ENCODE results near the gene AGXT. TPM values are rescaled to one million over a fixed set of nuclear protein-coding genes. Genes with fewer than 3 reads are reported as not detected.

The AGXT gene
- polyA plus RNA-seq, 4 donors: 0.27 to 1.8 (median 0.71) TPM

GRCh38 chr2:240914645-240915525 lies 46.3 kb downstream of the AGXT start:
- WGBS, 3 donors: 44 to 58% (median 55%) methylated on average over 22 to 25 of the region's 25 CpGs
- no peaks in the 10 kb centered on the region for H3K9me3 ChIP-seq (ENCODE audit: control insufficient read depth in 2 of 2, insufficient read depth in 1 of 2, low read depth in 1 of 2, low read length in 1 of 2)
- peaks cover 0 to 14% (median 0%) of the 10 kb centered on the region in 3 donors for H3K27me3 ChIP-seq (ENCODE audit: control insufficient read depth in 3 of 3, insufficient read depth in 3 of 3, low read length in 3 of 3)
- DNase-seq (no peak), FAIRE-seq (no peak)
- H3K36me3 ChIP-seq (ENCODE audit: control insufficient read depth in 3 of 3, insufficient read depth in 2 of 3, low read depth in 1 of 3, low read length in 3 of 3): no peaks in the 10 kb centered on the region
- no peak overlapping the region for H3K27ac ChIP-seq (ENCODE audit: low read depth in 1 of 3, low read length in 2 of 3)
- peaks cover 0 to 19% (median 0%) of the 10 kb centered on the region in 3 donors for H3K4me1 ChIP-seq (ENCODE audit: control insufficient read depth in 3 of 3, insufficient read depth in 2 of 3, low read depth in 1 of 3, low read length in 2 of 3)
- H3K4me3 ChIP-seq (ENCODE audit: low read depth in 1 of 3, low read length in 3 of 3): no peak overlapping the region

GRCh38 chr2:240915526-240916341 lies 47.1 kb downstream of the AGXT start:
- WGBS, 3 donors: 23 to 32% (median 25%) methylated on average over 24 to 34 of the region's 34 CpGs
- DNase-seq (no peak), FAIRE-seq (no peak)
- Histone ChIP-seq H3K4me1 (ENCODE audit: control insufficient read depth in 3 of 3, insufficient read depth in 2 of 3, low read depth in 1 of 3, low read length in 2 of 3) (peaks cover 0 to 19% (median 0%) of the 10 kb centered on the region in 3 donors), H3K27me3 (ENCODE audit: control insufficient read depth in 3 of 3, insufficient read depth in 3 of 3, low read length in 3 of 3) (peaks cover 0 to 14% (median 0%) of the 10 kb centered on the region in 3 donors), H3K9me3 (ENCODE audit: control insufficient read depth in 2 of 2, insufficient read depth in 1 of 2, low read depth in 1 of 2, low read length in 1 of 2) (no peaks in the 10 kb centered on the region), H3K4me3 (ENCODE audit: low read depth in 1 of 3, low read length in 3 of 3) (no peak overlapping the region), H3K36me3 (ENCODE audit: control insufficient read depth in 3 of 3, insufficient read depth in 2 of 3, low read depth in 1 of 3, low read length in 3 of 3) (no peaks in the 10 kb centered on the region), H3K27ac (ENCODE audit: low read depth in 1 of 3, low read length in 2 of 3) (no peak overlapping the region)

- DNase-seq (peak in 1 of 2 donors; percentile 54), FAIRE-seq (no peak)
- Histone ChIP-seq H3K4me1 (ENCODE audit: control insufficient read depth in 3 of 3, insufficient read depth in 2 of 3, low read depth in 1 of 3, low read length in 2 of 3) (peaks cover 0 to 19% (median 0%) of the 10 kb centered on the region in 3 donors), H3K9me3 (ENCODE audit: control insufficient read depth in 2 of 2, insufficient read depth in 1 of 2, low read depth in 1 of 2, low read length in 1 of 2) (no peaks in the 10 kb centered on the region), H3K36me3 (ENCODE audit: control insufficient read depth in 3 of 3, insufficient read depth in 2 of 3, low read depth in 1 of 3, low read length in 3 of 3) (no peaks in the 10 kb centered on the region), H3K27me3 (ENCODE audit: control insufficient read depth in 3 of 3, insufficient read depth in 3 of 3, low read length in 3 of 3) (peaks cover 0 to 14% (median 0%) of the 10 kb centered on the region in 3 donors), H3K4me3 (ENCODE audit: low read depth in 1 of 3, low read length in 3 of 3) (no peak overlapping the region), H3K27ac (ENCODE audit: low read depth in 1 of 3, low read length in 2 of 3) (peak overlapping the region in 2 of 3 donors; percentile 42 to 48)
- WGBS, 3 donors: 5 to 17% (median 8%) methylated on average over 16 to 24 of the region's 24 CpGs
Observed at GRCh38 chr2:240916571-240917008, 48.0 kb downstream of the AGXT start.

GRCh38 chr2:240917009-240917683 lies 48.5 kb downstream of the AGXT start:
- peaks cover 0 to 19% (median 0%) of the 10 kb centered on the region in 3 donors for H3K4me1 ChIP-seq (ENCODE audit: control insufficient read depth in 3 of 3, insufficient read depth in 2 of 3, low read depth in 1 of 3, low read length in 2 of 3)
- no peaks in the 10 kb centered on the region for H3K9me3 ChIP-seq (ENCODE audit: control insufficient read depth in 2 of 2, insufficient read depth in 1 of 2, low read depth in 1 of 2, low read length in 1 of 2)
- WGBS, 3 donors: 59 to 75% (median 66%) methylated on average over 20 of the region's 20 CpGs
- peaks cover 0 to 14% (median 0%) of the 10 kb centered on the region in 3 donors for H3K27me3 ChIP-seq (ENCODE audit: control insufficient read depth in 3 of 3, insufficient read depth in 3 of 3, low read length in 3 of 3)
- FAIRE-seq (no peak), DNase-seq (no peak)
- H3K36me3 ChIP-seq (ENCODE audit: control insufficient read depth in 3 of 3, insufficient read depth in 2 of 3, low read depth in 1 of 3, low read length in 3 of 3): no peaks in the 10 kb centered on the region
- no peak overlapping the region for H3K4me3 ChIP-seq (ENCODE audit: low read depth in 1 of 3, low read length in 3 of 3)
- peak overlapping the region in 2 of 3 donors; percentile 42 to 48 for H3K27ac ChIP-seq (ENCODE audit: low read depth in 1 of 3, low read length in 2 of 3)

- no peak for DNase-seq
- H3K36me3 ChIP-seq (ENCODE audit: control insufficient read depth in 3 of 3, insufficient read depth in 2 of 3, low read depth in 1 of 3, low read length in 3 of 3): no peaks in the 10 kb centered on the region
- 71 to 82% (median 81%) methylated on average over 10 of the region's 10 CpGs for WGBS, 3 donors
Observed at GRCh38 chr2:240917684-240918257, 49.1 kb downstream of the AGXT start.

GRCh38 chr2:240918258-240919091 lies 49.9 kb downstream of the AGXT start:
- DNase-seq (no peak), FAIRE-seq (no peak)
- H3K4me3 ChIP-seq (ENCODE audit: low read depth in 1 of 3, low read length in 3 of 3): no peak overlapping the region
- no peak overlapping the region for H3K27ac ChIP-seq (ENCODE audit: low read depth in 1 of 3, low read length in 2 of 3)
- 74 to 88% (median 79%) methylated on average over 31 to 36 of the region's 36 CpGs for WGBS, 3 donors
- H3K9me3 ChIP-seq (ENCODE audit: control insufficient read depth in 2 of 2, insufficient read depth in 1 of 2, low read depth in 1 of 2, low read length in 1 of 2): no peaks in the 10 kb centered on the region
- peaks cover 0 to 14% (median 0%) of the 10 kb centered on the region in 3 donors for H3K27me3 ChIP-seq (ENCODE audit: control insufficient read depth in 3 of 3, insufficient read depth in 3 of 3, low read length in 3 of 3)
- no peaks in the 10 kb centered on the region for H3K36me3 ChIP-seq (ENCODE audit: control insufficient read depth in 3 of 3, insufficient read depth in 2 of 3, low read depth in 1 of 3, low read length in 3 of 3)
- H3K4me1 ChIP-seq (ENCODE audit: control insufficient read depth in 3 of 3, insufficient read depth in 2 of 3, low read depth in 1 of 3, low read length in 2 of 3): peaks cover 0 to 19% (median 0%) of the 10 kb centered on the region in 3 donors

More at GRCh38 chr2:240917684-240918257, 49.1 kb downstream of the AGXT start:
- H3K4me3 ChIP-seq (ENCODE audit: low read depth in 1 of 3, low read length in 3 of 3): no peak overlapping the region
- no peak overlapping the region for H3K27ac ChIP-seq (ENCODE audit: low read depth in 1 of 3, low read length in 2 of 3)
- H3K9me3 ChIP-seq (ENCODE audit: control insufficient read depth in 2 of 2, insufficient read depth in 1 of 2, low read depth in 1 of 2, low read length in 1 of 2): no peaks in the 10 kb centered on the region
- H3K27me3 ChIP-seq (ENCODE audit: control insufficient read depth in 3 of 3, insufficient read depth in 3 of 3, low read length in 3 of 3): peaks cover 0 to 14% (median 0%) of the 10 kb centered on the region in 3 donors
- peaks cover 0 to 19% (median 0%) of the 10 kb centered on the region in 3 donors for H3K4me1 ChIP-seq (ENCODE audit: control insufficient read depth in 3 of 3, insufficient read depth in 2 of 3, low read depth in 1 of 3, low read length in 2 of 3)
- FAIRE-seq: no peak

GRCh38 chr2:240919161-240919781 lies 50.6 kb downstream of the AGXT start:
- 82 to 85% (median 85%) methylated on average over 19 of the region's 19 CpGs for WGBS, 3 donors
- Histone ChIP-seq H3K27ac (ENCODE audit: low read depth in 1 of 3, low read length in 2 of 3) (no peak overlapping the region), H3K4me3 (ENCODE audit: low read depth in 1 of 3, low read length in 3 of 3) (no peak overlapping the region), H3K27me3 (ENCODE audit: control insufficient read depth in 3 of 3, insufficient read depth in 3 of 3, low read length in 3 of 3) (peaks cover 0 to 14% (median 0%) of the 10 kb centered on the region in 3 donors), H3K4me1 (ENCODE audit: control insufficient read depth in 3 of 3, insufficient read depth in 2 of 3, low read depth in 1 of 3, low read length in 2 of 3) (peaks cover 0 to 13% (median 0%) of the 10 kb centered on the region in 3 donors), H3K36me3 (ENCODE audit: control insufficient read depth in 3 of 3, insufficient read depth in 2 of 3, low read depth in 1 of 3, low read length in 3 of 3) (no peaks in the 10 kb centered on the region), H3K9me3 (ENCODE audit: control insufficient read depth in 2 of 2, insufficient read depth in 1 of 2, low read depth in 1 of 2, low read length in 1 of 2) (no peaks in the 10 kb centered on the region)
- FAIRE-seq (no peak), DNase-seq (no peak)
